Muscle of leg (tissue), 11 donors: ENCODE measurements around the gene ZSCAN26. TPM values are rescaled to one million over a fixed set of nuclear protein-coding genes. Genes with fewer than 3 reads are reported as not detected.
A peak's percentile ranks its signal among the peaks of the same experiment; 100 is the strongest.
"Not testable (repeated sequence)": the region's sequence is repeated elsewhere in the genome, so short reads cannot be mapped to it uniquely, and the experiment has no call there.

ENCODE experiments used
- DNase-seq: peaks from one replicate; pipeline ENCODE4 v3.0.0; 2013
- H3K27ac ChIP-seq: one replicate; pipeline ENCODE4 v1.5.1; 2013; ENCODE audit warnings: mild to moderate bottlenecking, low read length, control low read depth
- H3K27me3 ChIP-seq: one replicate; pipeline ENCODE4 v1.6.1; 2013; ENCODE audit warnings: low read length; ENCODE audit not compliant: control insufficient read depth, insufficient read depth
- H3K36me3 ChIP-seq: one replicate; pipeline ENCODE4 v1.6.1; 2013; ENCODE audit warnings: low read length; ENCODE audit not compliant: control insufficient read depth, insufficient read depth
- H3K4me1 ChIP-seq: one replicate; pipeline ENCODE4 v1.6.1; 2013; ENCODE audit warnings: low read length; ENCODE audit not compliant: control insufficient read depth, insufficient read depth
- H3K4me3 ChIP-seq: one replicate; pipeline ENCODE4 v1.5.1; 2013; ENCODE audit warnings: low read length, control low read depth
- H3K9me3 ChIP-seq: replicated peaks from 2 replicates; pipeline ENCODE4 v1.6.1; 2013; ENCODE audit warnings: low read depth, low read length; ENCODE audit not compliant: control insufficient read depth
- WGBS: methylation state at CpG from one replicate; pipeline ENCODE4 v1.1.5; 2013; ENCODE audit warnings: missing lambda C conversion rate; ENCODE audit not compliant: insufficient coverage; 5-methylcytosine and 5-hydroxymethylcytosine counted together
- polyA plus RNA-seq, 8 donors: library from polyadenylated mRNA; unstranded; fragments of 120-200 nt; gene quantifications; one replicate each; pipeline versions ENCODE4 v1.2.1 to v1.2.3, GENCODE V29; 2013; ENCODE audit warnings: inconsistent platforms in 1 of 8, low replicate concordance in 1 of 8; ENCODE audit not compliant: insufficient read length in 8 of 8, insufficient read depth in 1 of 8
- total RNA-seq: library from RNA; stranded (reverse); fragments of 120-200 nt; gene quantifications from one replicate; pipeline ENCODE4 v1.2.4, GENCODE V29; 2013

Gene ZSCAN26
- total and polyA plus RNA-seq, 9 donors = 15.4 to 24.6 (median 19.6) TPM

- Histone ChIP-seq H3K27me3 (no peaks in the 10 kb centered on the region), H3K27ac (no peak overlapping the region), H3K36me3 (peaks cover 32% of the 10 kb centered on the region), H3K4me1 (peaks cover 5% of the 10 kb centered on the region), H3K9me3 (peaks cover 3% of the 10 kb centered on the region), H3K4me3 (peak overlapping the region; percentile 61)
- no peak for DNase-seq
- WGBS = no CpG with 5 or more reads among the region's 3 CpGs
Measured at GRCh38 chr6:28280595-28281287, 13.8 kb downstream of the ZSCAN26 start.

- peak; percentile 84 for DNase-seq
- peaks cover 25% of the 10 kb centered on the region for H3K36me3 ChIP-seq
- H3K4me1 ChIP-seq = peaks cover 5% of the 10 kb centered on the region
- H3K27ac ChIP-seq = no peak within 1 kb of the TSS
- peak within 1 kb of the TSS; percentile 61 for H3K4me3 ChIP-seq
- under 1% methylated on average over 41 of the region's 50 CpGs for whole genome bisulfite sequencing
- H3K27me3 ChIP-seq = no peaks in the 10 kb centered on the region
- peaks cover 3% of the 10 kb centered on the region for H3K9me3 ChIP-seq
Measured at GRCh38 chr6:28281288-28282064, 14.5 kb downstream of the ZSCAN26 start, which contains the start of gene PGBD1. PGBD1 (plus strand) TSS chr6:28281572; CDS start chr6:28283814, 2,242 bp downstream.

GRCh38 chr6:28282926-28283325 is 16.0 kb downstream of the ZSCAN26 start:
- Histone ChIP-seq H3K36me3 (peaks cover 22% of the 10 kb centered on the region), H3K4me3 (no peak overlapping the region), H3K27me3 (no peaks in the 10 kb centered on the region), H3K9me3 (peaks cover 3% of the 10 kb centered on the region), H3K4me1 (peaks cover 5% of the 10 kb centered on the region), H3K27ac (no peak overlapping the region)
- WGBS = 100% methylated on average over 2 of the region's 2 CpGs
- DNase-seq = no peak

- no peak overlapping the region for H3K27ac ChIP-seq
- no peaks in the 10 kb centered on the region for H3K27me3 ChIP-seq
- H3K4me3 ChIP-seq = no peak overlapping the region
- H3K9me3 ChIP-seq = no peaks in the 10 kb centered on the region
- peaks cover 16% of the 10 kb centered on the region for H3K36me3 ChIP-seq
- no peaks in the 10 kb centered on the region for H3K4me1 ChIP-seq
- no peak for DNase-seq
Measured at GRCh38 chr6:28291573-28291972, 24.6 kb downstream of the ZSCAN26 start.

GRCh38 chr6:28295326-28295725 is 28.4 kb downstream of the ZSCAN26 start:
- no peak overlapping the region for H3K4me3 ChIP-seq
- no peaks in the 10 kb centered on the region for H3K27me3 ChIP-seq
- H3K36me3 ChIP-seq = peaks cover 16% of the 10 kb centered on the region
- H3K4me1 ChIP-seq = no peaks in the 10 kb centered on the region
- H3K27ac ChIP-seq = no peak overlapping the region
- no peak for DNase-seq
- no peaks in the 10 kb centered on the region for H3K9me3 ChIP-seq
- WGBS = no CpG with 5 or more reads among the region's 5 CpGs

- WGBS = 80% methylated on average over 4 of the region's 7 CpGs
- no peaks in the 10 kb centered on the region for H3K27me3 ChIP-seq
- DNase-seq = no peak
- H3K4me1 ChIP-seq = no peaks in the 10 kb centered on the region
- H3K36me3 ChIP-seq = peaks cover 25% of the 10 kb centered on the region
- no peaks in the 10 kb centered on the region for H3K9me3 ChIP-seq
- no peak overlapping the region for H3K4me3 ChIP-seq
- H3K27ac ChIP-seq = no peak overlapping the region
Measured at GRCh38 chr6:28296520-28297060, 29.6 kb downstream of the ZSCAN26 start.

GRCh38 chr6:28303570-28303969 is 36.6 kb downstream of the ZSCAN26 start:
- no peak overlapping the region for H3K27ac ChIP-seq
- no peak overlapping the region for H3K4me3 ChIP-seq
- no CpG with 5 or more reads among the region's 3 CpGs for WGBS

GRCh38 chr6:28306363-28306762 is 39.4 kb downstream of the ZSCAN26 start:
- H3K9me3 ChIP-seq, H3K36me3 ChIP-seq, DNase-seq, H3K4me3 ChIP-seq, H3K27me3 ChIP-seq, H3K4me1 ChIP-seq, H3K27ac ChIP-seq: not testable (repeated sequence)

More at GRCh38 chr6:28303570-28303969, 36.6 kb downstream of the ZSCAN26 start:
- Histone ChIP-seq H3K9me3 (no peaks in the 10 kb centered on the region), H3K27me3 (no peaks in the 10 kb centered on the region), H3K4me1 (no peaks in the 10 kb centered on the region), H3K36me3 (peaks cover 13% of the 10 kb centered on the region)
- DNase-seq = no peak

GRCh38 chr6:28311139-28311823 is 44.3 kb downstream of the ZSCAN26 start:
- Histone ChIP-seq H3K27ac (no peak overlapping the region), H3K9me3 (no peaks in the 10 kb centered on the region), H3K27me3 (no peaks in the 10 kb centered on the region), H3K36me3 (no peaks in the 10 kb centered on the region), H3K4me1 (no peaks in the 10 kb centered on the region), H3K4me3 (no peak overlapping the region)
- 75% methylated on average over 6 of the region's 9 CpGs for WGBS
- no peak for DNase-seq

GRCh38 chr6:28312939-28313338 is 46.0 kb downstream of the ZSCAN26 start:
- no peaks in the 10 kb centered on the region for H3K4me1 ChIP-seq
- H3K4me3 ChIP-seq = no peak overlapping the region
- no peaks in the 10 kb centered on the region for H3K36me3 ChIP-seq
- WGBS = 86% methylated on average over 21 of the region's 23 CpGs
- H3K27ac ChIP-seq = no peak overlapping the region
- no peak for DNase-seq
- H3K27me3 ChIP-seq = no peaks in the 10 kb centered on the region
- H3K9me3 ChIP-seq = no peaks in the 10 kb centered on the region
